Nephron progenitor cell (in vitro differentiated cells): ENCODE results near the gene SIGLEC1.

Experiments used
- DNase-seq: peaks from one replicate; pipeline ENCODE4 v3.0.0; 2021
- H3K27ac Mint-ChIP-seq: 2 replicates; pipeline ENCODE4 v1.8.0; 2021; ENCODE audit warnings: mild to moderate bottlenecking, moderate library complexity, mixed read lengths
- H3K27me3 Mint-ChIP-seq: 2 replicates; pipeline ENCODE4 v1.8.0; 2021; ENCODE audit warnings: mild to moderate bottlenecking, low read depth, mixed read lengths; ENCODE audit not compliant: poor library complexity
- H3K36me3 Mint-ChIP-seq: 2 replicates; pipeline ENCODE4 v1.8.0; 2021; ENCODE audit warnings: low read depth, mixed read lengths
- H3K4me1 Mint-ChIP-seq: 2 replicates; pipeline ENCODE4 v1.8.0; 2021; ENCODE audit warnings: mixed read lengths
- H3K4me3 Mint-ChIP-seq: 2 replicates; pipeline ENCODE4 v1.8.0; 2021; ENCODE audit warnings: mild to moderate bottlenecking, moderate library complexity, mixed read lengths
- H3K9me3 Mint-ChIP-seq: 2 replicates; pipeline ENCODE4 v1.8.0; 2021; ENCODE audit warnings: mild to moderate bottlenecking, moderate library complexity, mixed read lengths
- TF ChIP-seq, protein P1 (sequence below): fragments of 200-600 bp; sonication (generic); IDR thresholded peaks from 2 replicates; pipeline ENCODE4 v1.5.0; 2021; ENCODE audit warnings: antibody characterized with exemption

The SIGLEC1 gene

DNA sequence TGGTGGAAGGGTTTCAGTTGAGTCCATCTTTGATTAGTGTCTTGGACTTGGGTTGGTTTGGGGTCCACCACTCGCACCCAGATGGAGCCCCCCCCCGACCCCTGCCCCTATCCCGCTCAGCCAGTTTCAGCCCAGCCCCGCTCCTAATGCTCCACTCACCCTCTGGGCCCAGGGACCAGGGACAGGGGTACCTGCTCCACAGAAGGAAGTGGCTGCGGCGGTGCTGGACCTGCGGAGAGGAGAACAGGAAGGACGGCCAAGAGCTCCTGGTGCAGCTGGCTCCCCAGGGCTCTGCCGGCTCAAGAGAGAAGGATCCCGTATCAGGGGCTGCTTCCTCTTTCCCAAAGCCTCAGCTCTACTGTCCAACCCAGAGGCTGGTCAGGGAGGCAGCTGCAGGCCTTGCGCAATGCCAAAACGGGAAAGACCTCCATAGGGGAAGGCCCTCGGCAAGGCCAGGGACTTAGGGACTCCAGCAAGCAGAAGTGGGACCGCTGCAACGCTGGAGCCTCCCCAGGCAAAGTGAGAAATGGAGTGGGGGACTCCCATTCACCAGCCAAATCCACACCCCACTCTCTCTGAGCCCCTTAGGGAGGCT, at the start of gene SIGLEC1:
Gene SIGLEC1 (minus strand): TSS at position 322 of the 595 bp plus-strand sequence. CDS start 5,472 bp downstream, outside the sequence.
- H3K36me3 Mint-ChIP-seq: no peaks in the 10 kb centered on the region
- no peaks in the 10 kb centered on the region for H3K4me1 Mint-ChIP-seq
- H3K9me3 Mint-ChIP-seq: no peaks in the 10 kb centered on the region
- H3K27ac Mint-ChIP-seq: peak within 1 kb of the TSS; percentile 44
- H3K4me3 Mint-ChIP-seq: no peak within 1 kb of the TSS
- peaks cover 14% of the 10 kb centered on the region for H3K27me3 Mint-ChIP-seq
- TF ChIP-seq, protein P1, sequence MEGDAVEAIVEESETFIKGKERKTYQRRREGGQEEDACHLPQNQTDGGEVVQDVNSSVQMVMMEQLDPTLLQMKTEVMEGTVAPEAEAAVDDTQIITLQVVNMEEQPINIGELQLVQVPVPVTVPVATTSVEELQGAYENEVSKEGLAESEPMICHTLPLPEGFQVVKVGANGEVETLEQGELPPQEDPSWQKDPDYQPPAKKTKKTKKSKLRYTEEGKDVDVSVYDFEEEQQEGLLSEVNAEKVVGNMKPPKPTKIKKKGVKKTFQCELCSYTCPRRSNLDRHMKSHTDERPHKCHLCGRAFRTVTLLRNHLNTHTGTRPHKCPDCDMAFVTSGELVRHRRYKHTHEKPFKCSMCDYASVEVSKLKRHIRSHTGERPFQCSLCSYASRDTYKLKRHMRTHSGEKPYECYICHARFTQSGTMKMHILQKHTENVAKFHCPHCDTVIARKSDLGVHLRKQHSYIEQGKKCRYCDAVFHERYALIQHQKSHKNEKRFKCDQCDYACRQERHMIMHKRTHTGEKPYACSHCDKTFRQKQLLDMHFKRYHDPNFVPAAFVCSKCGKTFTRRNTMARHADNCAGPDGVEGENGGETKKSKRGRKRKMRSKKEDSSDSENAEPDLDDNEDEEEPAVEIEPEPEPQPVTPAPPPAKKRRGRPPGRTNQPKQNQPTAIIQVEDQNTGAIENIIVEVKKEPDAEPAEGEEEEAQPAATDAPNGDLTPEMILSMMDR: no peak
- DNase-seq: no peak

DNA sequence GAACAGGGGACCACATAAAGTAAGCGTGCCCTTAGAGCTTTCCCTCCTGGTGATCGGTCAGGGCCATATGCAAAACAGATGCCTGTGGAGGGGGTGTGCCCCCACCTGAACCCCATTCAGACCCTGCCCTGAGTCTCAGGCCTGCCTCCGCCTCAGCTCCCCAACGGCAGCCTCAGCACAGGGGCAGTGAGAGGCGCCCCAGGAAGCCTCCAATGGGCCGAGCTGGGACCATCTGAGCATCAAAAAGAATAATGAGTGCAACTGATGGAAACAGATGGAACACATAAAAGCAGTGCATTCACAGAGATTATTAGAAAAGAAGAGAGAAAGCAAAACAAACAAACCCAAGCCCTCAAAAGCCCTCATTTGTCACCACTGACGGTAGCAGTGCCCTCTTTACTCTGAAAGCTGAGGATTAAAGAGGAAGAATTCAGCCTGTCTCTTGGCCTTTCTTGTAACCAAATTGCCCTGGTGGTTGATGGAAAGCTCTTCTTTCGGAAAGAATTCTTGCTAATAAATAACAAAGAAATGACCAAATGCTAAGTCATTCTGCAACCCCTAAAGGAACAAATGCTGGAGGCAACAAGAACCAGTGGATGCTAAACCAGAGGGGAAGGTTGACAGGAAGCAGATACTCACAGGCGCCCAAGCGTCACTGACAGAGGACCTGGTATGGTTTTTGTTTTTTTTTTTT, 48.4 kb upstream of the SIGLEC1 start:
- no peak for DNase-seq
- peaks cover 56% of the 10 kb centered on the region for H3K4me1 Mint-ChIP-seq
- peaks cover 3% of the 10 kb centered on the region for H3K27me3 Mint-ChIP-seq
- H3K9me3 Mint-ChIP-seq: no peaks in the 10 kb centered on the region
- no peak overlapping the region for H3K4me3 Mint-ChIP-seq
- H3K36me3 Mint-ChIP-seq: peaks cover 19% of the 10 kb centered on the region
- TF ChIP-seq, protein P1: no peak
- H3K27ac Mint-ChIP-seq: peak overlapping the region; percentile 70

DNA sequence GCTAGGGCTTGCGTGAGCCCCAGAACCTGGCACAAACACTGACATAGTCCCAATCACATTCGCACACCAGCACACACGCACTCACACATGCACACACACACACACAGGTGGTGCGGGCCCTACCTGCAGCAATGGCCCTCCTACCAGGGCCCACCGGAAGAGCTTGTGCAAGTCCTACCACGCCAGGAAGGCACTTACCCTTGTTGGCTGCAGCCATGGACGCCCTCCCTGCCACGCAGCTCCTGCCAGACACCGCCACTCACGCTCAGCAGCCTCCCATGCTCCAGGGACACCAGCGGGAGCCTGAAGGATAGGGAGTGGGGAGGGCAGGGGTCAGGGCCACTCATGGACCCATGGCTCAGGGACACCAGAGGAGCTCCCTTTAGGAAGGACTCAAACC, 47.5 kb upstream of the SIGLEC1 start:
- Mint-ChIP-seq H3K9me3 (no peaks in the 10 kb centered on the region), H3K27ac (peak overlapping the region; percentile 65), H3K27me3 (peaks cover 3% of the 10 kb centered on the region), H3K4me1 (peaks cover 47% of the 10 kb centered on the region), H3K36me3 (peaks cover 19% of the 10 kb centered on the region), H3K4me3 (peak overlapping the region; percentile 43)
- DNase-seq: no peak
- TF ChIP-seq, protein P1: no peak

DNA sequence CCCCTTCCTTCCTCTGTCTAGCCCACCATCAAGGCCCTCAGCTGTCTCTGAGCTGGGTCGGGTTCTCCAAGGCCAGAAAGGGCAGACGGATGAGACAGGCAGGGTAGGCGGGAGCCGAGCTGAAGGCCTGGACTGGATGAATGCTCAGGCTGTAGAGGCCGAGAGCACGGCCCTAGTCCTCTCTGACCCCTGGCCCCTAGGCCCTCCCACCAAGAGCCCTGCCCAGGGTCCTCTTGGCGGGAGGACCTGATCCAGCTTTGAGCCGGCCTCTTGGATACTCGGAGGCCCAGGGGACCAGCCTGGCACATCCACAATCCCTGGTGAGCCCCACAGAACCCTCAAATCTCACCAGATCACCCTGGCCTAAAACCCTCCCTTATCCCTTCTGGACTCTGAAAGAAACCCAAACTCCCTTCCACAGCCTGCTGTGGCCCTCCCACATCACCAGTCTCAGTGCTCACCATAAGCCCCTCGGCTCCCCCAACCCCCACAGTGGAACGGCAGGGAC, 47.0 kb upstream of the SIGLEC1 start:
- TF ChIP-seq, protein P1: no peak
- no peak for DNase-seq
- Mint-ChIP-seq H3K9me3 (no peaks in the 10 kb centered on the region), H3K27me3 (peaks cover 3% of the 10 kb centered on the region), H3K27ac (peak overlapping the region; percentile 65), H3K36me3 (peaks cover 19% of the 10 kb centered on the region), H3K4me3 (peak overlapping the region; percentile 43), H3K4me1 (peaks cover 41% of the 10 kb centered on the region)

DNA sequence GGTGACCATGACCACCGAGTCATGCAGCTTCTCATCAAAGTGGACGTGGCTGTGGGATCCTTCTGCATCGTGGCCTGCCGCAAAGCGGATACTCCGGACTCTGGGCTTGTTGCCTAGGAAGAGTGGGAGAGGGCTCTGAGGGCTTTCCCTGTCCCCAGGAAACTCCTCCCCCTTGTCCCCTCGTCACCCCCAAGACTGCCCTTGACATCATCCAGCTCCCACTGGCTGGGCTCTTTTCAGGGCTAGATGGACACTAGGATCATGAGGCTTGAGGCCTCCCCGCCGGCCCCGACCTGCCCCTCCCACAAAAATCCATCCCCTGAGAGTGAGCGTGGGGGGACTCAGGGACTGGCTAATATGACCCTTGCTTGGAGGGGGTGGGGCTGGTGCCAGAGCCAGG, 46.2 kb upstream of the SIGLEC1 start:
- H3K4me1 Mint-ChIP-seq: peaks cover 37% of the 10 kb centered on the region
- no peak overlapping the region for H3K4me3 Mint-ChIP-seq
- H3K36me3 Mint-ChIP-seq: peaks cover 19% of the 10 kb centered on the region
- H3K27me3 Mint-ChIP-seq: no peaks in the 10 kb centered on the region
- TF ChIP-seq, protein P1: no peak
- no peaks in the 10 kb centered on the region for H3K9me3 Mint-ChIP-seq
- H3K27ac Mint-ChIP-seq: no peak overlapping the region
- DNase-seq: no peak
